Raji (cell line): ENCODE results near the gene PTTG1IP.

Experiments
- POLR2A ChIP-seq: IDR thresholded peaks from 2 replicates; pipeline ENCODE4 v1.6.1; 2011; ENCODE audit warnings: low read depth, low read length, control low read depth; ENCODE audit not compliant: insufficient read depth

The PTTG1IP gene

GRCh38 chr21:44805859-44806258 lies 67.6 kb downstream of the PTTG1IP start:
- TF ChIP-seq POLR2A, result no peak

GRCh38 chr21:44805226-44805625 lies 68.3 kb downstream of the PTTG1IP start:
- no peak; the same call in 1 of the 2 replicates for TF ChIP-seq POLR2A

GRCh38 chr21:44804762-44805161 lies 68.7 kb downstream of the PTTG1IP start:
- TF ChIP-seq POLR2A, result no peak; the same call in 1 of the 2 replicates

- TF ChIP-seq POLR2A, result no peak
Measured at GRCh38 chr21:44803651-44804050, 69.8 kb downstream of the PTTG1IP start.

GRCh38 chr21:44802396-44803153 lies 70.9 kb downstream of the PTTG1IP start:
- no peak for TF ChIP-seq POLR2A

GRCh38 chr21:44801468-44802395 lies 71.8 kb downstream of the PTTG1IP start, which contains the start of gene UBE2G2:
TSS of gene UBE2G2 (minus strand) at chr21:44801820. CDS start at chr21:44801748, 72 bp downstream.
- peak; percentile 94 for TF ChIP-seq POLR2A

- TF ChIP-seq POLR2A, result no peak
Measured at GRCh38 chr21:44800971-44801467, 72.5 kb downstream of the PTTG1IP start.

- TF ChIP-seq POLR2A, result no peak
Measured at GRCh38 chr21:44800103-44800502, 73.4 kb downstream of the PTTG1IP start.

GRCh38 chr21:44799646-44800045 lies 73.8 kb downstream of the PTTG1IP start:
- TF ChIP-seq POLR2A, result no peak
